Activated naive CD4-positive, alpha-beta T cell treated with anti-CD3 and anti-CD28 coated beads for 36 hours (primary cell): ENCODE measurements around the gene NRP1. TPM values are rescaled to one million over a fixed set of nuclear protein-coding genes. Genes with fewer than 3 reads are reported as not detected.

Source experiments
- CTCF ChIA-PET: fragments of 350-600 bp; sonication (Branson Sonifier 250); formaldehyde crosslinking; loops from one replicate; lab custom pipeline; 2021; ENCODE audit warnings: antibody characterized with exemption; lab: Charles Lee
- DNase-seq: peaks from one replicate; pipeline ENCODE4 v3.0.0-alpha.2; 2020
- H3K27ac Mint-ChIP-seq: one replicate; pipeline ENCODE4 v1.8.0; 2021; ENCODE audit warnings: mild to moderate bottlenecking, mixed read lengths
- H3K27me3 Mint-ChIP-seq: one replicate; pipeline ENCODE4 v1.8.0; 2021; ENCODE audit warnings: low read depth, mixed read lengths
- H3K36me3 Mint-ChIP-seq: one replicate; pipeline ENCODE4 v1.8.0; 2021; ENCODE audit warnings: low read depth, mixed read lengths
- H3K4me1 Mint-ChIP-seq: one replicate; pipeline ENCODE4 v1.8.0; 2021; ENCODE audit warnings: low read depth, mixed read lengths
- H3K4me3 Mint-ChIP-seq: one replicate; pipeline ENCODE4 v1.8.0; 2021; ENCODE audit warnings: mild to moderate bottlenecking, moderate library complexity, mixed read lengths
- H3K9me3 Mint-ChIP-seq: one replicate; pipeline ENCODE4 v1.8.0; 2021; ENCODE audit warnings: mixed read lengths
- intact Hi-C: fragments of 100-400 bp; cut with micrococcal nuclease; formaldehyde crosslinking; loops from one replicate; pipeline ENCODE4 v1.15.1; 2023
- total RNA-seq, 2 experiments: library from RNA; stranded (reverse); gene quantifications; one replicate each; pipeline ENCODE4 v1.2.3, GENCODE V29; 2021

NRP1 gene
- total RNA-seq, 2 experiments from 2014 or later: 0.10 TPM; not detected in 1

DNA sequence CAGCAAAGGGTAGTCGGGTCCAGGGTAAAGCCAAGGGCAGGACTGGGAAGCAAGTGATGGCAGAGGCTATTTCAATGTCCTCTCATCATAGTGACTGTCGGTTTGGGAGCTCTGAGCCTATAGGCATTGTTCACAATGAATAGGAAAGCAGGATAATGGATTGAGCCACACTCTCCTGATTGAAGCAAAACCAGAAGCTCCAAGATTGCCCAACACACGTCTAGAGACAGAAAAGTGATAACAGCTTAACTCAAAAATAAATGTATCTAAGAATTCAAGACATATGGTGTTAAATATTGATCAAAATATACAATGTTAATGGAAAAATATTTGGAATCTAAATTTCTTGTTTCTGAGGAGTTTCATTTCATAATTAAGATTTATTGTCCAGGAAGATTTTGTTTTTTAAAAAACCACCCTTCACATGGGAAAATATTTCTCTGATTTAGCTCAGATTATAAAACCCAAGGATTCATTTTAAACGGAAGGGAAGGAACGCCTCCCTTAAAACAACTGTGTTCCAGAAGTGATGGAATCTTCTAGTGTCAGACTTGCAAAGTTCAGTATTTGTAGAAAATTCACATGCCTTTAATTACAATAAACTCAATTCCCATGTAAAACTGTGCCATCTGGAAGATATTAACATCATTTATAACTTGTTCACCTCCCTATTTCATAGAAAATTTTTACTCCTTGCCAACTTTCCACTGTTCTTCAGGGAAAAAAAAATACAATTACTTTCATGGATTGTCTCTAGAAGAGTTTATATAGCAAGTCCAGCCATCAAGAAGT is 54.5 kb downstream of the NRP1 start:
- H3K9me3 Mint-ChIP-seq: no peaks in the 10 kb centered on the region

DNA sequence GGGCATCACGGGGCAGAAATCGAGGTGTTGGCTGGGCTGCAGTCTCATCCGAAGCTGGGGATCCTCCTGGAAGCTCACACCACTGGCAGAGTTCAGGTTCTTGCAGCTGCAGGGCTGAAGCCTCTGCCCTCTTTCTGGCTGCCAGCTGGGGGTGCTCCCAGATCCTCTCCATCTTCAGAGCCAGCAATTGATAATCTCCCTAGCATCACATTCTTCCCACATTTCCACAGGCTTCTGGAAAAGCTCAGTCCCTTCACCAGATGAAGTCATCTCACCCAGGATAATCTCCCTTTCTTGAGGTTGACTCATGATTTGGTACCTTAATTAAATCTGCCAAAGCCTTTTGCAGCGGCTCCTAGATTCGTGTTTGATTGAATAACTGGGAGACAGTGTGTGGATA is 55.2 kb downstream of the NRP1 start:
- Mint-ChIP-seq H3K27me3 (peaks cover 2% of the 10 kb centered on the region), H3K9me3 (no peaks in the 10 kb centered on the region), H3K4me1 (no peaks in the 10 kb centered on the region), H3K36me3 (no peaks in the 10 kb centered on the region), H3K4me3 (no peak overlapping the region), H3K27ac (no peak overlapping the region)
- intact Hi-C loops: no loop called here
- CTCF ChIA-PET: interaction anchor here (1.2 kb wide), 1 partner anchor 52 kb away, joined by 3 read pairs; no protein-coding TSS in a partner anchor
- no peak for DNase-seq

More for the DNA sequence above, 54.5 kb downstream of the NRP1 start:
- Mint-ChIP-seq H3K27ac (no peak overlapping the region), H3K4me3 (no peak overlapping the region), H3K4me1 (no peaks in the 10 kb centered on the region), H3K36me3 (no peaks in the 10 kb centered on the region), H3K27me3 (peaks cover 2% of the 10 kb centered on the region)
- intact Hi-C loops: no loop called here
- DNase-seq: no peak
- CTCF ChIA-PET: interaction anchor here (0.6 to 1.2 kb wide), 2 partner anchors 51 to 97 kb away, joined by 3 to 4 read pairs; no protein-coding TSS in a partner anchor

DNA sequence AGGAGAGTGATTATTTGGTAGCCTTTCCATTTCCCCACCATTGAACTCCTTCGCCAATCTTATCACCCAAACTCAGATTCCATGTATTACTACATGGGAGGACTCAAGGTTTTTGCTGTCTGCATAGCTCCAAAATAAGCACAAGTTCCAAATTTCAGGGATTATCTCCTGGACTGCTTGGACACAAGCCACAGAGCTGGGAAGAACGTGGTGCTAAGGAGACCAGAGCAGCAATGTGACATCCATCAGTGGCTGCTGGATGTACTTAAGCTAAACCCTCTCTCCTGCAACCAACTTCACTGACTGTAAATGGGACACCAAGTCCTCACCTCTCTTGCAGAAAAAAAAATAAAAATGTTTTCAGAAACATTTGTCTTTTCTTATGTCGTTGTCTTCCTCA is 56.3 kb downstream of the NRP1 start:
- CTCF ChIA-PET: no interaction called here

DNA sequence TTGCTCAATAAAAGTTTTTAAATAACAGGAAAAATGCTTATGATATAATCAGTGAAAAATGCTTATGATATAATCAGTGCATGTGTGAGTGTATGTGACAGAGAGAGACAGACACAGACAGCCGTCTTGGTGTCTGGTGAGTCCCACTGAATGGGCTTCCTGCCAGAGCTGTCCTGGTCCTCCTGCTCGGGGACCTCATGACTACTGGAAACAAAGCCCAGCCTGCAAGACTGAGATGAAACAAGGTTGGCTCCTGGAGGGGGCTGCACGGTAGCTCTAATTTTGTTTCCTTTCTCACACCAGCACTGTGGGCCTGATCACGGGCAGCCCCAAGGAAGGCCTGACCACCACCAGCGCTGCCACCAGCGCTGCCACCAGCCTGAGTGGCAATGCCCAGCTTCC is 57.3 kb downstream of the NRP1 start:
- Mint-ChIP-seq H3K27me3 (peaks cover 7% of the 10 kb centered on the region), H3K27ac (no peak overlapping the region), H3K4me3 (no peak overlapping the region), H3K36me3 (no peaks in the 10 kb centered on the region), H3K9me3 (no peaks in the 10 kb centered on the region), H3K4me1 (no peaks in the 10 kb centered on the region)
- intact Hi-C loops: no loop called here
- CTCF ChIA-PET: no interaction called here
- no peak for DNase-seq

More for the DNA sequence above, 56.3 kb downstream of the NRP1 start:
- no peaks in the 10 kb centered on the region for H3K9me3 Mint-ChIP-seq
- no peaks in the 10 kb centered on the region for H3K36me3 Mint-ChIP-seq
- no peak for DNase-seq
- intact Hi-C loops: no loop called here
- H3K27ac Mint-ChIP-seq: no peak overlapping the region
- no peak overlapping the region for H3K4me3 Mint-ChIP-seq
- peaks cover 2% of the 10 kb centered on the region for H3K27me3 Mint-ChIP-seq
- no peaks in the 10 kb centered on the region for H3K4me1 Mint-ChIP-seq

DNA sequence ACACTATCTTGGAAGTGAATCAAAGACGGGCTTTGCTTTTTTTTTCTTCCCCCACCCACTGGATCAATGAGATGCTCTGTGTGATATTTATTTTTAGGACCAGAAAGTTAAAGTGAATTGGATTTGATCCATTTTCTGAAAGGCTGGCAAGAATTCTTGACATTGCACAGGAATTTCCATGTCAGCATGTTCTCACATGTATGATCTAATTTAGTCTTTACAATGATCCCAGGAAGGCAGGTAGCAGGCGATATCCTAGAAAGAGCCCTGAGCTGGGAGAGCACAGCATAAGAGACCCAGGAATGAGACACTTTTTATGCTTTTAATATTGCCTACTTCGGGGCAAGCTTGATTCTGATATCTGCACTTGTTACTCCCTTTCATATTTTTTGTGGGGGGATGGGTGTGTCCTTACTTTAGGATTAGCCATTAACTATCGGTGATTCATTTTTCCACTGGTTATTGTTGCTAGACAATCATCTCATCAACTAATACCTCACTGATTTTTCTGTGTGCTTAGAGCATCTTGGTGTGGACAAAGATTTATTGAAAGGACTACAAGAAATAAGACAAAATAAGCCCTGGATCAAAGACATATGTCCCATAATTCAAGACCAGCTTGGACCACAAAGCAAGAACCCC is 58.1 kb downstream of the NRP1 start:
- no peak for DNase-seq
- peaks cover 9% of the 10 kb centered on the region for H3K27me3 Mint-ChIP-seq
- no peaks in the 10 kb centered on the region for H3K4me1 Mint-ChIP-seq
- H3K9me3 Mint-ChIP-seq: no peaks in the 10 kb centered on the region
- no peak overlapping the region for H3K4me3 Mint-ChIP-seq
- H3K27ac Mint-ChIP-seq: no peak overlapping the region
- CTCF ChIA-PET: no interaction called here
- no peaks in the 10 kb centered on the region for H3K36me3 Mint-ChIP-seq
- intact Hi-C loops: no loop called here

DNA sequence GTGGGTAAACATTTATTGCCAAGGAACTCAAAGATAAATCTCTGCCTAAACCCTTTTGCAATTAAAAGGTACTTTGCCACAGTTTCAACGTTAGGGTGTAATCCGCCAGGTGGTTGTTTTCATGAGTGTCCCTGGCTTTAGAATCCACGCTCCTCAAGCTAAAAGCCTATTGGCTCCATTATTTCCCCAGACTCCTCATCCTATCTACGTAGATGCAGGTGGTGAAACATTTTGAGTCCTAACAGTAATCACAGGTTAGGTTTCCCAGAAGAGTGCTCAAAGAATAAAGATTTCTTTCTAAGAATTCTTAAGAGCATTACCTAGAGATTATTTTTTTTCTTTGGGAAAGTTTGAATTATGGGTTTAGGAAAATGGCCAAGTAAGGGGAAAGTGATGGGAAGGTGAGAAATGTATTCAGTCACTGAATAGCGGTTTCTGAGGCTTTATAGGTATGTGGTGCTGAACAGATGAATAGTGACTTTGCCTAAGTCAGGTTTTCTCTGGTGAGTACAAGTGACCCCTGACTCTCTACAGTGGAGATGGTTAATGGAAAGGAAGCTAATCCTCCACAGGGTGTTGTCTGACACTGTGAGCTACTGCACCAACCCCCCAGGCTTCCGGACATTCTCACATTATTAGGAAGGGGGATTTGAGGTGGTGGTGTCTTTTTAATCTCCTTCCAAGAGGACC is 60.2 kb downstream of the NRP1 start:
- Mint-ChIP-seq H3K9me3 (no peaks in the 10 kb centered on the region), H3K36me3 (no peaks in the 10 kb centered on the region), H3K4me1 (no peaks in the 10 kb centered on the region), H3K4me3 (no peak overlapping the region), H3K27me3 (peaks cover 13% of the 10 kb centered on the region), H3K27ac (no peak overlapping the region)
- CTCF ChIA-PET: interaction anchor here (1.6 kb wide), 1 partner anchor 81 kb away, joined by 5 read pairs; no protein-coding TSS in a partner anchor
- intact Hi-C loops: no loop called here
- DNase-seq: no peak

DNA sequence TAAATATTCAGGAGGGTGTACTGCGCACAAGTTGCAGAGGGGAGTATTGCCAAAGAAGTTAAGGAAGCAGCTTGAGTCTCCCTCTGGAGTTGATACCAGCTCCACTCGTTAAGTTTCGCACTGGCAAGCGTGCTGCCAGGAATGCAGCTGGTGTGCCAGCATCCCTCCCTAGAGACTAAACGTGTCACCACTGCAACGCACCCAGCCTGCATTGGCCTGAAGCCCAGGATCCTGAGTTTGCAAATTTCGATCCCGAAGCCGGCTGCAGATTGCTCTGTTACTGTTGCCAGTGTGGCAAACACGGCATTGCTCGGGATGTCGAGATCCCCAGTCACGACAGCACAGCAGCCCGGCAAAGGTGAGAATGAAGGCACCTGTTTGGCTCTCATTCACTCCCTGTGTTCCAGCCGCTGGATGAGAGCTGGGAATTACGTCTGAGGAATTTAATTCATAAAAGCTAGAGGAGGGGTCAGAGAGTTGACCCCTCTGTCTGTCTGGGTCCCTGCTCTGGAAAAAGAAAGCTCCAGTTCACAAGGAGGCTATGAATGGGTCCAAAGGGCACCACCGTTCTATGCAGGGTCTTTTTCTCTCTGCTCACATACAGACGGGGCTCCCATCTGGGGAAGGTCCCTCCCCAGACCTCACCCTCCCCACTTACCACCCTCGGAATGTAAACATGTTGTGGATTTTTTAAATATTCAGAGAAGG is 61.0 kb downstream of the NRP1 start:
- no peak overlapping the region for H3K27ac Mint-ChIP-seq
- CTCF ChIA-PET: interaction anchor here (0.6 to 1.6 kb wide), 3 partner anchors 80 to 302 kb away, joined by 3 to 5 read pairs (median 4); no protein-coding TSS in a partner anchor
- H3K36me3 Mint-ChIP-seq: no peaks in the 10 kb centered on the region
- no peaks in the 10 kb centered on the region for H3K4me1 Mint-ChIP-seq
- H3K4me3 Mint-ChIP-seq: no peak overlapping the region
- no peaks in the 10 kb centered on the region for H3K9me3 Mint-ChIP-seq
- intact Hi-C loops: no loop called here
- no peak for DNase-seq
- H3K27me3 Mint-ChIP-seq: peaks cover 15% of the 10 kb centered on the region

DNA sequence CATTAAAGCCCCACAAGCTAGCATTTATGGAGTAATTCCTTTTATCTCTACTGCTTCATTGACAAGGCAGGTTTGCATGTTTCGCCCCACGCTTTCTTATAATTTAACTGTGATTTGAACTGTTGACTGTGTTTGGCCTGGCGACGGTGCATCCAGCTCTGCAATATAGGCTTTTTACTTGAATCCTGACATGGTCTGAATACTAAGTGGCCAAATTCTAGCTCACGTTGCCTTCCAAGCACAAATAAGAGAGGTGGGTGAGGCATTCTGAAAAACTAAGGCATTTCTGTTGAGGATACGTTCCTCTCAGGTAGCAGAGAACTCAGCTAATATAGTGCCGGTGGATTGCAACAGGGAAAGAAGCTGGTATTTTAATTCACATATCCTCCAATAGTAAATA is 61.8 kb downstream of the NRP1 start:
- CTCF ChIA-PET: interaction anchor here (0.9 kb wide), 1 partner anchor 79 kb away, joined by 4 read pairs; no protein-coding TSS in a partner anchor
- Mint-ChIP-seq H3K36me3 (no peaks in the 10 kb centered on the region), H3K27me3 (peaks cover 19% of the 10 kb centered on the region), H3K4me1 (no peaks in the 10 kb centered on the region), H3K4me3 (no peak overlapping the region), H3K9me3 (no peaks in the 10 kb centered on the region), H3K27ac (no peak overlapping the region)
- no peak for DNase-seq
- intact Hi-C loops: no loop called here

DNA sequence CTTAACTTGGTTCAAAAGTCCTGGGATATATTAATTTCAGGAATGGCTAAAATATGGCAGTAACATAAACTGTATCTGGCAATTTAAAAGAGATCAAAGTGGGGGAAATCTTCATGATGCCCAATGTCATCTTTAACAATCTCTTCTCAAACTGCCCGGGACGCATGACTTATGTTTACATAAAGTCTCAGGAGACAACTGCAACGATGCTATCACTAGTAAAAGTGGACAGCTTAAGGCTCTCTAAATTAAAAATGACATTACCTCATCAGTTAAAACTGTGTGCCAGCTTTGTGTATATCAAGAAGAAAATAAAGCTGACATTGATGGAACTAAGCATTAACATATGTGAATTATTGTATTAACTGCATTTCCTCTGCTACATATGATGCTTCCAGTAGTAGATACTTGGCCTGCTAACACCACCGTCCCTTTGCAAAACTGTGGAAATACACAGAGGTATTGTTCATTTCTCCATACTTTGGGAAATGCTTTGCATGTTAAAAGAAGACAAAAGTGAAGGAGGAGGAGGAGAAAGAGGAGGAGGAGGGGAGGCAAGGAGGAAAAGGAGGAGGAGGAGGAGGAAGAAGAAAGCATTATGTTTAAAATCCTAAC is 62.4 kb downstream of the NRP1 start:
- Mint-ChIP-seq H3K27ac (no peak overlapping the region), H3K36me3 (no peaks in the 10 kb centered on the region), H3K4me3 (no peak overlapping the region), H3K27me3 (peaks cover 21% of the 10 kb centered on the region), H3K4me1 (no peaks in the 10 kb centered on the region), H3K9me3 (no peaks in the 10 kb centered on the region)
- DNase-seq: no peak
- CTCF ChIA-PET: interaction anchor here (0.9 kb wide), 1 partner anchor 79 kb away, joined by 4 read pairs; no protein-coding TSS in a partner anchor
- intact Hi-C loops: no loop called here

DNA sequence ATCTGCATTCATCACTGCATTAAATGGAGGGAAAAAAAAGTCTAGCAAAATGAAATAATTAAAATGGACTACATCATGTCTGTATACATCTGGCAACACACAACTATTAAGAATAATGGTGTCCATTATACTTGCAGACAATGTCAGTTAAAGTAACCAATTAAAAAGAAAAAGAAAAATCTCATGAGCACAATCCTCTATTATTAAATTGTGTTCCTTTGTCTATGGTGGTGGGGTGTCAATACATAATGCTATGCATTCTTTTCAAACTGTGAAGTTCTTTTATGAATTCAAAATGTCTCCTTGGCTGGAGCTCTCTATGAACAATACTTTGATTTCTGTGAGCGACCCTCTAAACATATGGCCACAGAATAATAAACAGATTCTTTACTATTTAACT is 63.5 kb downstream of the NRP1 start:
- peaks cover 23% of the 10 kb centered on the region for H3K27me3 Mint-ChIP-seq
- DNase-seq: no peak
- peaks cover 2% of the 10 kb centered on the region for H3K9me3 Mint-ChIP-seq
- intact Hi-C loops: no loop called here
- H3K36me3 Mint-ChIP-seq: no peaks in the 10 kb centered on the region
- peaks cover 2% of the 10 kb centered on the region for H3K4me1 Mint-ChIP-seq
- CTCF ChIA-PET: no interaction called here
- no peak overlapping the region for H3K4me3 Mint-ChIP-seq
- H3K27ac Mint-ChIP-seq: no peak overlapping the region

DNA sequence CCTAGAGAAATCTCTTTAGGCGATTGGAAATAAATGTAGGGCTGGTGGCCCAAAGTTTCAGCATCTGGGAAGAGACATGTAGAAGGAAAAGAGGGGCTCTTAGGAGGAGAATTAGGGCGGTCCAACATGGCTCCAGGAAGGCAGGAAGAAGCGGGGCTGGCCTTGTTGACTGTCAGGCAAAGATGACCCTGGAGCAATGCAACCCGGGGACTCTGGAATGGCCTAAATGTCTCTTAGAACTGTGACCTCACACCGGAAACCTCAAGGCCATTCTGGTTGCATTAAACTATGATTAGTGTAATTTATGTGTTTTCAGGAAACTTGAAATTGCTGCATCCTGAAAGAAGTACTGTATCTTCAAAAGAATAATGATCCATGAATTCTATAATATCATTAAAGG is 66.8 kb downstream of the NRP1 start:
- Mint-ChIP-seq H3K9me3 (peaks cover 2% of the 10 kb centered on the region), H3K4me3 (no peak overlapping the region), H3K27ac (no peak overlapping the region), H3K36me3 (no peaks in the 10 kb centered on the region), H3K4me1 (peaks cover 24% of the 10 kb centered on the region), H3K27me3 (peaks cover 20% of the 10 kb centered on the region)
- intact Hi-C loops: no loop called here
- no peak for DNase-seq
- CTCF ChIA-PET: interaction anchor here (0.9 kb wide), 1 partner anchor 31 kb away, joined by 3 read pairs; no protein-coding TSS in a partner anchor
